ENCODE data around the gene EFTUD2.

The EFTUD2 gene

DNA sequence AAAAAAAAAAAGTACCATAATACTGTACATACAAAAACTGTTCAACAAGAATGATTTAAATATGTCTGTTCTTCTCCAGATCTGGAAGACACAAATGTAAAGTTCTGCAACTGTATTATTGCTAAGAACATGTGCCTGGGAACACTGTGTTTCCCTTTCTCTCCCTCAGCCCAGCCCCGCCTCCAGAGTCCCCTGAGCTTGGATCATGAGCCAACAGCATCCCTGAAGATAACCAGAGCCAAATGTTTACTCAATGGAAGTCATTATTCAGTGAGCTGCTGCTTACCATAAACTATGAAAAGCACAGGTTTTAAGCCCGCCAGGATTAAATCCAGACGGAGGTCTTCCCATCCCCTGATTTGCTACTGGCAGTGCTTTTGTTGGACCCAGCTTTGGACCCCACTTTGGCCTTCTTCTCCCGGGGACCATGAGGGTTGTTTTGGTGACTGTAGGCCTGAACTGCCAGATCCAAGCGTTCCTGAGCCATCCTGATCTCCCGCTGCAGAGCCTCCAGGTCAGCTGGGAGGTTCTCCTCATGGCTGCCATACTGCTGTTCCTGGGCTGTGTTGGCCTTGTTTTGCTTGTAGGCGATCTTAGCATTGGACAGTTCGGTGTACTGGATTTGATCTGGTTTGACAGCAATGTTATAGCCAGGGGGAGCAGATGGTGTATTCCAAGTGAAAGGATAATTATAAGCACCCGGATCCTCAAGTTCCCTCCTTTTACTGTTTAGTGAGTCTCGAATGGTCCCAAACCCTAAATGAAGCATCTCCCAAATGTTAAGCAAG, 94.7 kb downstream of the EFTUD2 start:
- DNase-seq = no peak

GRCh38 chr17:44801880-44802279, 97.4 kb downstream of the EFTUD2 start:
- no peak for DNase-seq

All from activated CD4-positive, CD25-positive, alpha-beta regulatory T cell (primary cell).